NT2/D1 (cell line): ENCODE measurements around the gene TMEM263.
"Not testable (repeated sequence)": the region's sequence is repeated elsewhere in the genome, so short reads cannot be mapped to it uniquely, and the experiment has no call there.

ENCODE experiments used
- DNase-seq: peaks from one replicate; pipeline ENCODE4 v3.0.0-alpha.2; 2011; ENCODE audit warnings: low read depth, low spot score
- H3K27me3 ChIP-seq: 2 replicates; pipeline ENCODE4 v1.6.0; 2011; ENCODE audit warnings: mild to moderate bottlenecking; ENCODE audit not compliant: insufficient read length, insufficient read depth
- H3K36me3 ChIP-seq: 2 replicates; pipeline ENCODE4 v1.6.1; 2011; ENCODE audit warnings: mild to moderate bottlenecking, low read length, mixed read lengths; ENCODE audit not compliant: insufficient read depth, insufficient read length
- H3K4me1 ChIP-seq: 2 replicates; pipeline ENCODE4 v1.5.1; 2011; ENCODE audit not compliant: insufficient read depth, insufficient read length
- H3K4me3 ChIP-seq: 2 replicates; pipeline ENCODE4 v1.5.1; 2011; ENCODE audit warnings: low read depth; ENCODE audit not compliant: insufficient read length
- H3K9ac ChIP-seq: 2 replicates; pipeline ENCODE4 v1.6.0; 2011; ENCODE audit warnings: low read depth; ENCODE audit not compliant: insufficient read length
- H3K9me3 ChIP-seq: 2 replicates; pipeline ENCODE4 v1.5.1; 2011; ENCODE audit warnings: mild to moderate bottlenecking, low read length; ENCODE audit not compliant: insufficient read depth
- SUZ12 ChIP-seq: IDR thresholded peaks from 2 replicates; pipeline ENCODE4 v1.6.1; 2011; ENCODE audit not compliant: insufficient read length, insufficient read depth; ENCODE audit errors: extremely low read depth
- YY1 ChIP-seq: IDR thresholded peaks from 2 replicates; pipeline ENCODE4 v1.6.1; 2011; ENCODE audit not compliant: insufficient read length, insufficient read depth
- ZNF274 ChIP-seq: IDR thresholded peaks from 2 replicates; pipeline ENCODE4 v1.6.1; 2011; ENCODE audit warnings: mild to moderate bottlenecking, low read depth, low read length

Gene TMEM263

DNA sequence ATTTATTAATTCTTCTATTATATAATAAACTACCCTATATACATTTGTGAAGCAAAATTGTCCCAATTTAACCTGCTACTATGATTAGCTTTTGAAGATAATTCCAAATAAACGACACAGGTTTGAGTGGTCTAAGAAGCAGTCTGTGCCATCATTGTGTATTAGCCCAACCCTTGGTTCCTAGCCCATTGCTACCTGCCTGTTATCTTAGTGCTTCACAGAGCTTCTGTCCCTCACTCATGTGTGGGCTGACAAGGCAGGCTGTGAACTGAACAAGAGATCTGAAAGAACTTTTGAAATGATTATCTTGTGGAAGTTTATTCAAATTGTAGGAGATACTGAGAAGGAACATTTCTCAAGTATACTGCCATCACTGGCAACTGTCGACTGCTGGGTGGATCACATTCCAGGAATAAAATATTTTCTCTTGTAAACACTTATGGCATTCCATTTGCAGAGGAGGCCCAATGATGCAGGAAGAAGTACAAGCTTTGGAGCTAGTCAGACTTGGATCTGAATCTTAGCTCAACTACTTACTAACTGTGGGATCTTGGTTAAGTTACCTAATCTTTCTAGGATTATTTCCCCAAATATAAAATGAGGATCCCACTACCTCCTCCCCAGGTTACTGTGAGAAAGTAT lies 39.0 kb downstream of the TMEM263 start:
- Histone ChIP-seq H3K4me1 (no peaks in the 10 kb centered on the region), H3K9me3 (no peaks in the 10 kb centered on the region), H3K4me3 (no peak overlapping the region), H3K36me3 (peaks cover 48% of the 10 kb centered on the region), H3K27me3 (no peaks in the 10 kb centered on the region), H3K9ac (no peak overlapping the region)
- no peak for DNase-seq
- no peak for TF ChIP-seq YY1
- TF ChIP-seq ZNF274, result no peak
- no peak for TF ChIP-seq SUZ12

DNA sequence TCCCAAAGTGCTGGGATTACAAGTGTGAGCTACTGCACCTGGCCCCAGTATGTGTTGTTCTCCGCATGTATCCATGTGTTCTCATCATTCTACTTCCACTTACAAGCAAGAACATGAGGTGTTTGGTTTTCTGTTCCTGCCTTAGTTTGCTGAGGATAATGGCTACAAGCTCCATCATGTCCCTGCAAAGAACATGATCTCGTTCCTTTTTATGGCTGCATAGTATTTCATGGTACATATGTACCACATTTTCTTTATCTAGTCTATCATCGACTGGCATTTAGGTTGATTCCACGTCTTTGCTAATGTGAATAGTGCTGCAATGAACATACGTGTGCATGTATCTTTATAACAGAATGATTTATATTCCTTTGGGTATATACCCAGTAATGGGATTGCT lies 40.4 kb downstream of the TMEM263 start:
- not testable (repeated sequence) for H3K9ac ChIP-seq, H3K9me3 ChIP-seq, H3K4me3 ChIP-seq, H3K27me3 ChIP-seq, H3K4me1 ChIP-seq, DNase-seq
- peaks cover 47% of the 10 kb centered on the region for H3K36me3 ChIP-seq

DNA sequence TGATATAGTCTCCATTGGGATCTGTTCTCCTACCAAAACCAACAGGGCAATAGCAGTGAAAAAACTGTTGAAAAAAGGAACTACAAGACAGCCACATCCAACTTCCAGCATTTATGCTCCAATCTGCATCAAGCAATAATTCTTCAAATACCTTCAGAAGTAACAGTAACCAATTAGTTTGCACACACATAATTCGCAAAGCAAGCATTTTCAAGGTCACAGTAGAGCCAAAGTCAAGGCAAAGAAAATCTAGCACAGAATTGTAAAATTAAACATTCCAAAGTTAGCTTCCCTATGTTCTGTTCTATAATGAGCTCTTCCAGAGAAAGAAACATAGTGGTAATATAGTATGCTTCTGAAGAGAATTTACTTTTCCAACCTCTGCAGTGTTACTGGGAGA lies 42.2 kb downstream of the TMEM263 start:
- H3K36me3 ChIP-seq, result peaks cover 46% of the 10 kb centered on the region
- DNase-seq, result no peak
- TF ChIP-seq SUZ12 (no peak), ZNF274 (no peak), YY1 (no peak)
- H3K4me1 ChIP-seq, result no peaks in the 10 kb centered on the region
- no peak overlapping the region for H3K4me3 ChIP-seq
- no peaks in the 10 kb centered on the region for H3K9me3 ChIP-seq
- H3K27me3 ChIP-seq, result no peaks in the 10 kb centered on the region
- H3K9ac ChIP-seq, result no peak overlapping the region

DNA sequence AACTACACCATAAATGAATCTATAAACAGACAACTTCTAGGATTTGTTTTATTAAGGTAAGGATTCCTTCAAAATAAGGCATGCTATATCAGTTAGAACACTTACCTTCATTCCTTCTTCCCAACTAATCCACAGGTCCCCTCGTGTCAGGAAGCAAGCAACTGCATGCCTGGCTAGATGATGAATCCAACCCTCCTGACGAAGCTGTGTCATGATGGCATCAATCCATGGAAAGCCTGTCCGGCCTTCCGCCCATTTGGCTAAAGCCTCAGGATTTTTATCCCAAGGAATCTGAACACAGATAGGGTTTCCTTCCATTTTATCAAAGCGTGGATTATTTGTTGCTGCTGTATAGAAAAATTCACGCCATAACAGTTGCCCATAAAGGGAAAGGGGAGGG lies 43.7 kb downstream of the TMEM263 start:
- Histone ChIP-seq H3K4me3 (no peak overlapping the region), H3K4me1 (no peaks in the 10 kb centered on the region), H3K27me3 (no peaks in the 10 kb centered on the region), H3K9ac (no peak overlapping the region), H3K9me3 (0 out of 2 replicates have a peak, but pooled peaks cover 5% of the 10 kb centered on the region), H3K36me3 (peaks cover 41% of the 10 kb centered on the region)
- DNase-seq, result no peak
- no peak for TF ChIP-seq ZNF274
- TF ChIP-seq SUZ12, result no peak
- no peak for TF ChIP-seq YY1

DNA sequence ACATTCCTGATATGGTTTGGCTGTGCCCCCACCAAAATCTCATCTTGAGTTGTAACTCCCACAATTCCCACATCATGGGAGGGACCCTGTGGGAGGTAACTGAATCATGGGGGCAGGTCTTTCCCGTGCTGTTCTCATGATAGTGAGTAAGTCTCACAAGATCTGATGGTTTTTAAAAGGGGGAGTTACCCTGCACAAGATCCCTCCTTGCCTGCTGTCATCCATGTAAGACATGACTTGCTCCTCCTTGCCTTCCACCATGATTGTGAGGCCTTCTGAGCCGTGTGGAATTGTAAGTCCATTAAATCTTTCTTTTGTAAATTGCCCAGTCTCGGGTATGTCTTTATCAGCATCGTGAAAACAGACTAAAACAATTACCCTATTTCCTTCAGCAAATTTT lies 47.0 kb downstream of the TMEM263 start:
- H3K27me3 ChIP-seq, H3K4me1 ChIP-seq, H3K9ac ChIP-seq, H3K9me3 ChIP-seq, DNase-seq, H3K4me3 ChIP-seq: not testable (repeated sequence)
- peaks cover 21% of the 10 kb centered on the region for H3K36me3 ChIP-seq

DNA sequence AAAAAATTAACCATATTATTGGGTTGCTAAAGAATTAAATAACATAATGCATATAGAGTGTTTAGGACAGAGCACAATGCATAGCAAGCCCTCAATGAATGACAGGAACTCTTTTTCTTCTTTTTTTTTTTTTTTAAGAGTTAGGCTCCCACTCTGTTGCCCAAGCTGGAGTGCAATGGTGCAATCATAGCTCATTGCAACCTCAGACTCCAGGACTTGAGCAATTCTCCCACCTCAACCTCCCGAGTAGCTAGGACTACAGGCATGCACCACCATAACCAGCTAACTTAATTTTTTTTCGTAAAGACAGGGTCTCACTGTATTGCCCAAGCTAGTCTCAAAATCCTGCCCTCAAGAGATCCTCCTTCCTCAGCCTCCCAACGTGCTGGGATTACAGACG lies 51.7 kb downstream of the TMEM263 start:
- 0 out of 2 replicates have a peak, but pooled peaks cover 5% of the 10 kb centered on the region for H3K9me3 ChIP-seq
- TF ChIP-seq SUZ12, result no peak
- TF ChIP-seq YY1, result no peak
- TF ChIP-seq ZNF274, result no peak
- H3K27me3 ChIP-seq, result no peaks in the 10 kb centered on the region
- no peak for DNase-seq
- H3K9ac ChIP-seq, result no peak overlapping the region
- no peak overlapping the region for H3K4me3 ChIP-seq
- peaks cover 4% of the 10 kb centered on the region for H3K36me3 ChIP-seq
- H3K4me1 ChIP-seq, result no peaks in the 10 kb centered on the region

DNA sequence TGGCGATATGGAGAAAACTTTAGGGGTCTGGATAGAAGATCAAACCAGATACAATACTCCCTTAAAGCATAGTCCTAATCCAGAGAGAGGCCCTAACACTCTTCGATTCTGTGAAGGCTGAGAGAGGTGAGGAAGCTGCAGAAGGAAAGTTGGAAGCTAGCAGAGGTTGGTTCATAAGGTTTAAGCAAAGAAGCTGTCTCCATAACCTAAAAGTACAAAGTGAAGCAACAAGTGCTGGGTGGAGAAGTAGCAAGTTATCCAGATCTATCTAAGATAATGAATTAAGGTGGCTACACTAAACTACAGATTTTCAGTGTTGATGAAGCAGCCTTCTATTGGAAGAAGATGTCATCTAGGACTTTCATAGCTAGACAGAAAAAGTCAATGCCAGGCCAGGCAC lies 55.8 kb downstream of the TMEM263 start:
- no peak overlapping the region for H3K9ac ChIP-seq
- no peaks in the 10 kb centered on the region for H3K4me1 ChIP-seq
- H3K27me3 ChIP-seq, result no peaks in the 10 kb centered on the region
- no peaks in the 10 kb centered on the region for H3K36me3 ChIP-seq
- H3K4me3 ChIP-seq, result no peak overlapping the region
- TF ChIP-seq SUZ12, result no peak
- no peak for TF ChIP-seq YY1
- no peak for TF ChIP-seq ZNF274
- no peaks in the 10 kb centered on the region for H3K9me3 ChIP-seq
- no peak for DNase-seq
